GM19238 (cell line): Measurements from ENCODE around the gene KRTAP12-1.
"Not testable (repeated sequence)": the region's sequence is repeated elsewhere in the genome, so short reads cannot be mapped to it uniquely, and the experiment has no call there.

Experiments used
- DNase-seq: peaks from one replicate; pipeline ENCODE4 v3.0.0; 2011; ENCODE audit warnings: low spot score; ENCODE audit not compliant: insufficient read length

KRTAP12-1 gene

GRCh38 chr21:44697811-44698734 lies 16.1 kb upstream of the KRTAP12-1 start:
- DNase-seq: no peak

- not testable (repeated sequence) for DNase-seq
These were observed 15.3 kb upstream of the KRTAP12-1 start, which contains the start of gene KRTAP10-12 for GRCh38 chr21:44697172-44697810. Gene KRTAP10-12, plus strand, starts transcription at chr21:44697172. Its CDS starts 30 bp downstream, at chr21:44697202.

GRCh38 chr21:44696572-44696971 lies 14.6 kb upstream of the KRTAP12-1 start:
- DNase-seq: no peak

- no peak for DNase-seq
These were observed 13.7 kb upstream of the KRTAP12-1 start for GRCh38 chr21:44695641-44696040.

GRCh38 chr21:44695184-44695583 lies 13.2 kb upstream of the KRTAP12-1 start:
- DNase-seq: no peak

- no peak for DNase-seq
These were observed 12.8 kb upstream of the KRTAP12-1 start for GRCh38 chr21:44694776-44695175.

- DNase-seq: no peak
These were observed 11.0 kb upstream of the KRTAP12-1 start for GRCh38 chr21:44692798-44693512.

- no peak for DNase-seq
These were observed 9.7 kb upstream of the KRTAP12-1 start for GRCh38 chr21:44691686-44692085.

- DNase-seq: not testable (repeated sequence)
These were observed 7.8 kb upstream of the KRTAP12-1 start for GRCh38 chr21:44689740-44690139.

GRCh38 chr21:44687671-44688070 lies 5.7 kb upstream of the KRTAP12-1 start:
- DNase-seq: no peak

GRCh38 chr21:44686843-44687561 lies 5.0 kb upstream of the KRTAP12-1 start:
- DNase-seq: no peak

- DNase-seq: no peak
These were observed 4.2 kb upstream of the KRTAP12-1 start for GRCh38 chr21:44686000-44686781.

- not testable (repeated sequence) for DNase-seq
These were observed 3.1 kb upstream of the KRTAP12-1 start for GRCh38 chr21:44685050-44685449.

- no peak for DNase-seq
These were observed 2.5 kb upstream of the KRTAP12-1 start for GRCh38 chr21:44684483-44684882.

- DNase-seq: no peak
These were observed 2.1 kb upstream of the KRTAP12-1 start for GRCh38 chr21:44684077-44684476.

- DNase-seq: no peak
These were observed 703 bp upstream of the KRTAP12-1 start for GRCh38 chr21:44682580-44683151.

- no peak for DNase-seq
These were observed 811 bp downstream of the KRTAP12-1 start for GRCh38 chr21:44681152-44681551.

- DNase-seq: no peak
These were observed 4.1 kb downstream of the KRTAP12-1 start for GRCh38 chr21:44677881-44678280.

GRCh38 chr21:44671911-44672310 lies 10.1 kb downstream of the KRTAP12-1 start:
- no peak for DNase-seq
